PC-3 (cell line): ENCODE results near the gene DNAJC11. TPM values are rescaled to one million over a fixed set of nuclear protein-coding genes. Genes with fewer than 3 reads are reported as not detected.

Experiments used
- ATAC-seq: fragments of 200-7000 bp; cut with Tn5 transposase; 2 replicates; pipeline ENCODE4 v1.9.1; 2020; ENCODE audit warnings: mild to moderate bottlenecking, moderate library complexity
- BruUV-seq: library from RNA; stranded (reverse); fragments of 400-500 nt; replicated peaks from 2 replicates; lab custom pipeline; 2021; lab: Mats Ljungman, UMichigan
- CTCF ChIA-PET: fragments of 300-600 bp; sonication (Branson Sonifier 250); formaldehyde crosslinking; loops from one replicate; lab custom pipeline; 2022; ENCODE audit warnings: antibody characterized with exemption; lab: Charles Lee
- POLR2A ChIA-PET: fragments of 300-600 bp; sonication (Branson Sonifier 250); formaldehyde crosslinking; loops from one replicate; lab custom pipeline; 2022; ENCODE audit warnings: antibody characterized with exemption; ENCODE audit not compliant: unreplicated experiment; lab: Charles Lee
- DNase-seq: peaks from one replicate; pipeline ENCODE4 v3.0.0-alpha.2; 2015
- H2AFZ ChIP-seq: fragments of 300-600 bp; sonication (generic); 2 replicates; pipeline ENCODE4 v1.6.0; 2016; ENCODE audit warnings: antibody characterized with exemption, low read length
- H3F3A ChIP-seq: fragments of 300-600 bp; sonication (generic); one replicate; pipeline ENCODE4 v1.6.0; 2017; ENCODE audit warnings: antibody characterized with exemption, low read length, control low read depth, mild to moderate bottlenecking; ENCODE audit not compliant: unreplicated experiment
- H3K27ac ChIP-seq: fragments of 300-600 bp; sonication (generic); 2 replicates; pipeline ENCODE4 v1.5.1; 2016; ENCODE audit warnings: mild to moderate bottlenecking, low read length
- H3K27me3 ChIP-seq: fragments of 300-600 bp; sonication (generic); 2 replicates; pipeline ENCODE4 v1.6.1; 2016; ENCODE audit warnings: low read length, mixed read lengths
- H3K36me3 ChIP-seq: fragments of 300-600 bp; sonication (generic); 2 replicates; pipeline ENCODE4 v1.6.1; 2016; ENCODE audit warnings: low read depth, mixed run types, low read length, mixed read lengths
- H3K4me1 ChIP-seq: fragments of 300-600 bp; sonication (generic); 2 replicates; pipeline ENCODE4 v1.5.1; 2016; ENCODE audit warnings: low read length; ENCODE audit not compliant: insufficient read depth
- H3K4me2 ChIP-seq: fragments of 300-600 bp; sonication (generic); 2 replicates; pipeline ENCODE4 v1.6.0; 2016; ENCODE audit warnings: low read length
- H3K4me3 ChIP-seq: fragments of 300-600 bp; sonication (generic); 2 replicates; pipeline ENCODE4 v1.5.1; 2016; ENCODE audit warnings: mild to moderate bottlenecking, low read length, mixed read lengths
- H3K79me2 ChIP-seq: fragments of 300-600 bp; sonication (generic); 2 replicates; pipeline ENCODE4 v1.6.1; 2017; ENCODE audit warnings: low read length, mixed read lengths
- H3K9ac ChIP-seq: fragments of 300-600 bp; sonication (generic); 2 replicates; pipeline ENCODE4 v1.6.0; 2016; ENCODE audit warnings: mild to moderate bottlenecking, low read length
- H3K9me2 ChIP-seq: fragments of 300-600 bp; sonication (generic); replicated peaks from 2 replicates; pipeline ENCODE4 v1.6.1; 2016; ENCODE audit warnings: mixed run types, low read length, mixed read lengths
- H3K9me3 ChIP-seq: fragments of 300-600 bp; sonication (generic); 2 replicates; pipeline ENCODE4 v1.6.1; 2016; ENCODE audit warnings: low read length, mixed read lengths
- H4K20me1 ChIP-seq: fragments of 300-600 bp; sonication (generic); 2 replicates; pipeline ENCODE4 v1.6.1; 2016; ENCODE audit warnings: low read length, mixed read lengths
- CTCF ChIP-seq: fragments of 300-600 bp; sonication (generic); conservative IDR thresholded peaks from 2 replicates; pipeline ENCODE4 v1.5.1; 2017; ENCODE audit warnings: antibody characterized with exemption, low read depth, mild to moderate bottlenecking, low read length
- EZH2 ChIP-seq: fragments of 300-600 bp; sonication (generic); IDR thresholded peaks from one replicate; pipeline ENCODE4 v1.6.1; 2017; ENCODE audit warnings: antibody characterized with exemption, mild to moderate bottlenecking, low read length; ENCODE audit not compliant: unreplicated experiment
- EZH2phosphoT487 ChIP-seq: fragments of 300-600 bp; sonication (generic); IDR thresholded peaks from 2 replicates; pipeline ENCODE4 v1.6.1; 2018; ENCODE audit warnings: mild to moderate bottlenecking, antibody characterized with exemption, low read length, borderline replicate concordance
- intact Hi-C: fragments of 100-400 bp; cut with micrococcal nuclease; formaldehyde crosslinking; loops from 2 replicates; pipeline ENCODE4 v1.9.0; 2023
- total RNA-seq: library from RNA; depleted of rRNA; stranded (reverse); fragments of >200 nt; gene quantifications from 2 replicates; pipeline ENCODE4 v1.2.3, GENCODE V29; 2014

Gene DNAJC11
- total RNA-seq, 1 experiment from 2014 or later: 105 TPM

- intact Hi-C loops: loop anchor here (10.0 kb wide), 1 partner anchor 920 kb away; no protein-coding TSS in a partner anchor
- DNase-seq (peak; percentile 73), ATAC-seq (no peak)
- H3K79me2 ChIP-seq: no peaks in the 10 kb centered on the region
- H3K4me3 ChIP-seq: no peak overlapping the region
- CTCF ChIA-PET: no interaction called here
- H2AFZ ChIP-seq: 0 out of 2 replicates have a peak overlapping the region, but pooled peaks have one; percentile 29
- H3K27ac ChIP-seq: no peak overlapping the region
- no peak overlapping the region for H3K9ac ChIP-seq
- 0 out of 2 replicates have a peak, but pooled peaks cover 5% of the 10 kb centered on the region for H3K27me3 ChIP-seq
- BruUV-seq: no TSS peak
- H3K36me3 ChIP-seq: no peaks in the 10 kb centered on the region
- POLR2A ChIA-PET: no interaction called here
- no peaks in the 10 kb centered on the region for H3K9me3 ChIP-seq
- H3F3A ChIP-seq: no peaks in the 10 kb centered on the region
- H3K9me2 ChIP-seq: no peaks in the 10 kb centered on the region
- no peaks in the 10 kb centered on the region for H4K20me1 ChIP-seq
- no peak for TF ChIP-seq CTCF
- no peak for TF ChIP-seq EZH2phosphoT487
- no peak for TF ChIP-seq EZH2
- peaks cover 6% of the 10 kb centered on the region; the same call in 1 of the 2 replicates for H3K4me1 ChIP-seq
- no peak overlapping the region for H3K4me2 ChIP-seq
Observed at GRCh38 chr1:6724517-6725141, 23.0 kb upstream of the DNAJC11 start.

- CTCF ChIA-PET: no interaction called here
- DNase-seq (no peak), ATAC-seq (no peak)
- Histone ChIP-seq H3K9ac (no peak overlapping the region), H4K20me1 (no peaks in the 10 kb centered on the region), H3K36me3 (no peaks in the 10 kb centered on the region), H3K4me3 (no peak overlapping the region), H3F3A (no peaks in the 10 kb centered on the region), H3K27ac (no peak overlapping the region), H3K4me1 (peaks cover 6% of the 10 kb centered on the region; the same call in 1 of the 2 replicates), H3K79me2 (no peaks in the 10 kb centered on the region), H3K9me2 (no peaks in the 10 kb centered on the region), H2AFZ (0 out of 2 replicates have a peak overlapping the region, but pooled peaks have one; percentile 29), H3K4me2 (no peak overlapping the region), H3K27me3 (no peaks in the 10 kb centered on the region), H3K9me3 (no peaks in the 10 kb centered on the region)
- BruUV-seq: no TSS peak
- POLR2A ChIA-PET: no interaction called here
- no peak for TF ChIP-seq CTCF
- no peak for TF ChIP-seq EZH2
- TF ChIP-seq EZH2phosphoT487: no peak
- intact Hi-C loops: loop anchor here (10.0 kb wide), 1 partner anchor 921 kb away; no protein-coding TSS in a partner anchor
Observed at GRCh38 chr1:6723621-6724428, 22.2 kb upstream of the DNAJC11 start.
